ENCODE measurements around the gene PTH2.
"Not testable (repeated sequence)": the region's sequence is repeated elsewhere in the genome, so short reads cannot be mapped to it uniquely, and the experiment has no call there.

PTH2 gene

DNA sequence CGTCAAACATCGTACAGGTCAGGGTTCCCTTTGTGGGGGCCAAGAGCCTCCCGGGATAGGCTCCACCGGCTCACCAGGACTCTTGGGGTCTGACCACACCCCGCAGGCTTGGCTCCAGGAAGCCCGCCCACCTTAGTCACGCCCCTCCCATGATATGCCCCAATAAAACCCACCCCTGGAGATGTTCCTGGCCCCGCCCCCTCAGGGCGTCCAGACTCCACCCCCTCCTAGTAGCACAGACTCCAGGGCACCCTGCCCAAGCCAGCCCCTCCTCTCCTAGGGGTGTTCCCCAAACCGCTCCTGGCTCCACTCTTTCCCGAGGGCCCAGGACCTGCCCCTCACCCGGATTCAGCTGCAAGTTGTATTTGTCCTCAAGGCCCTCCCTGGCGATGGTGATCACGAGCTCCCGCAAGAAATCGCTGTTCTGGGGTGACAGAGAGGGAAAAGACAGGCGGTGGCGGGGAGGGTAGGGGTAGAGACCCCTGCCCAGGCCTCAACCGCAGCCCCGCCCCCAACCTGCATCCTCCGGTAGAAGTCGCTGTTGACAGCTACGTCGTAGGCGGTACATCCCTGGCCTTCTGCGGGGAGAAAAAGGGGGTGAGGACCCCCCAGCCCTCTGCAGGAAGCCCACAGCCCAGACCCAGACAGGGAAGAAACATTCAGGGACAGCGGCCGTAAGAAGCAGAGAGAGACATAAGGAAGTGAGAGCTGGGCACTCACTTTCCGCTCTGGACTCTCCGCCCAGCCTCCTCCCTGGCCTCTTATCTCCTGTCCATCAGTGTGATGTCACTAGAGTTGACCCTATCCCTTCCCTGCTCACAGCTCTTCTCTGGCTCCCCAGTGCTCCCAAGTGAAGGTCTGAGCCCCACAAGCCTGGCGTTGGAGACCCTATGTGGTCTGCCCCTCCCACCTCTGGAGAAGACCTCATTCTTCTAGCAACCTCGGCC lies 24.5 kb upstream of the PTH2 start:
- DNase-seq: peak; percentile 25

DNA sequence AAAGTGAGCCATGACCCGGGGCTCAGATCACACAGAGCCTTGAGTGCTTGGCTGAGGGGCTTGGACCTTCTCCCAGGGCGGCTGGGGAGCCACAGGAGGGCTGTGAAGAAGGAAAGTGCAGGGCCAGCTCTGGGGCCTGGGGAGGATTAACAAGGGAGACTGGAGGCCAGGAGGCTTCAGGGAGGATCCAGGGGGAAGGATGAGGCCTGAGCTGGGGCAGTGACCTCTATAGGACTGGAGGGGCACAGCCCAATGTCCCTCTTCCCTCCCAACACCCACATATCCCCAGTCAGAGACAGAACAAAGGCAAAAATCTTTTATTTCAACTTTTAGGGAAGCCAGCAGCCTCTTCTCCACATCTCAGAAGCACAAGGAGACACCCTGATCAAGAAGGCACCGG lies 22.8 kb upstream of the PTH2 start:
- no peak for DNase-seq

DNA sequence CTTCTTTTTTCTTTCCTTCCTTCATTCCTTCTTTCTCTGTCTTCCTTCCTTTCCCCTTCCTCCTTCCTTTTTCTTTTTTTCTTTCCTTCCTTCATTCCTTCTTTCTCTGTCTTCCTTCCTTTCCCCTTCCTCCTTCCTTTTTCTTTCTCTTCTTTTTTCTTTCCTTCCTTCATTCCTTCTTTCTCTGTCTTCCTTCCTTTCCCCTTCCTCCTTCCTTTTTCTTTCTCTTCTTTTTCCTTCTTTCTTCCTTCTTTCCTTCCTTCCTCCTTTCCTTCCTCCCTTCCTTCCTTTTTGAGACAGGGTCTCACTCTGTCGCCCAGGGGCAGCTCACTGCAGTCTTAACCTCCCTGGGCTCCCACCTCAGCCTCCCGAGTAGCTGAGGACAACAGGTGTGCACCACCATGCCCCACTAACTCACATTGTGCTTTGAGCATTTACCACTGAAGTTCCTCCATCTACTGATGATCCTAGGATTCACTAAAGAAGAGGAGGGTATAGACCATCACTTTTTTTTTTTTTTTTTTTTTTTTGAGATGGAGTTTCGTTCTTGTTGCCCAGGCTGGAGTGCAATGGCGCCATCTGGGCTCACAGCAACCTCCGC lies 21.0 kb upstream of the PTH2 start:
- DNase-seq: not testable (repeated sequence)

DNA sequence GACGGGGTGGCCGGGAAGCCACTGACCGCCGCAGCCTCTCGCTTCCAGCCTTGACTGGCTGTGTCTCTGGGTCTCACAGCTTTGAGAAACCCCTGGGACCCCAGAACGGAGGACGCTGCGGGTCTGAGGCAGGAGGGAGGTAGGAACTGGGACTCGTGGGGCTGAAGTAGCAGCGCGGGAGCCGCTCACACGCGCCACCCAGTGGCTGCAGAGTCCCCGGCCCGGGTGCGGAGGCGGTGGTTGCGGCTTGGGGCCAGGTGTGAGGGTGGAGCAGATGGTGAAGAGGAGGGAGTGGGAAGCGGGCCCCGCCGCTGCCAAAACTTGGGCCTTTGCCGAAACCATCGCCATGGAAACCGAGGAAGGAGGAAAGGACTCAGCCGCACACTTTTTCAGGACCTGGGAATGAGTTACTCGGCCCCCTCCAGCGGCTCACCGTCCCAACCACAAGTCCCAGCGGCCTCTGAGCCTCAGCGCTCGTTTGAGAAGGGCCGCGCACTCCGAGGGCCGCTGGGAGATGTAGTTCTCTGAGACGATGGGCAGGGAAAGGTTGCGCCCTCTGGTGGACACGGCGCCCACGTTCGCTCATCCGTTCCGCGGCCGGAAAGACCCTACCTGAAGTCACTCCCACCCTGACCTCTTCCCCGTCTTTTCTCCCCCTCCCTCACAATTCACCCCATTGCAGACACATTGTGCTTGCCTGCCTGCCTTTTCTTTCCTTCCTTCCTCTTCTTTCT lies 20.3 kb upstream of the PTH2 start:
- DNase-seq: peak; percentile 91

DNA sequence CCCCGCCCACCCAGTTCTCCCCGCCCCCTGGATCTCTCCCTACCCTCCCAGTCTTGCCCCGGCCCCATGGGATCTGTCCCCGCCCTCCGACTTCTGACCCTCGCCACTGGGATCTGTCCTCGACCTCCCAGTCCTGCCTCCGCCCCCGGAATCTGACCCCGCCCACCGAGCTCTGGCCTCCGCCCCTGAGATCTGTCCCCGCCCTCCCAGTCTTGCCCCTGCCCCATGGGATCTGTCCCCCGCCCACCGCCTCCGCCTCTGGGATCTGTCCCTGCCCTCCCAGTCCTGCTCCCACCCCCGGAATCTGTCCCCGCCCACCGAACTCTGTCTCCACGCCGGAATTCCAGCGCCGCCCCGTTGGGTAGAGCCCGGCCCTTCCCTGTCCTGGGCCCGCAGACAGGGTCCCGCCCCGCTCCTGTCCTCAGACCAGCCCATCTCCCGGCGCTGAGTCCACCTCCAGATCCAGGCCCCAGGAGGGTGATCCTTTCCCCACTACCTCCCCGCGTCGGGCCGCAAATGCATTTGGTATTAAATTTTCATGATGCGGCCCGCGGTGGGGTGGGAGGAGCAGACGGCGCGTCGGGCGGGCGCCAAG lies 19.6 kb upstream of the PTH2 start:
- DNase-seq: peak; percentile 88

DNA sequence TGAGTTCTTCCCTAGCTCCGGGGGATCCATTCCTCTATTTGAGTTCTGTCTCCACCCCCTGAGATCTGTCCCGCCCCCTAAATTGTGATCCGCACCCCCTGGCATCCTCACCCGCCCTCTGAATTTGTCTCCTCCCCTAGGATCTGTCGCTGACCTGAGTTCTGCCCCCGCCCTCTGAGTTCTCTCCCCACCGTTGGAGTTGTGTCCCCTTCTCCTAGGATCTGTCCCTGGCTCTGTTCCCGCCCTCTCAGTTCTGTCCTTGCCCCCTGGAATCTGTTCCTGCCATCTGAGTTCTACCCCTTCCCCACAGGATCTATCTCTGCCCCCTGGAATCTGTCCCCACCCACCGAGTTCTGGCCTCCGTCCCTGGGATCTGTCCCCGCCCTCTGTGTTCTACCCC lies 19.1 kb upstream of the PTH2 start:
- no peak for DNase-seq

DNA sequence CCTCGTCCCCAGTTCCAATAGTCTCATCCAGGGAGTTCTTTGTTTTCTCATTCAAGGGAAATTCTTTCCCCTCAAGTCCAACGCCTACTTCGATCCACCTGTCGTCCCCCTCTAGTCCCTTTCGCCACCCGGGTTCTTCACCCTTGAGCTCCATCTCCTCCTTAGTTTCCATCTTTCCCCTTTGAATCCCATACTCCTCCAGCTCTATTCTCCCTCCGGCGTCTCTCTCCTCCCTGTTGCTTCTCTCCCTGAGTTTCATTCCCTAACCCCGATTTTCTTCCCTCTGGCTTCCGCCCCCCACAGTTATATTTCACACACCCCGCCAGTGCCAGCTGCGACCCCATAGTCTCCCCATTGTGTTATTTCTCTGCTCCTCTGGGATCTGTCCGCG lies 18.7 kb upstream of the PTH2 start:
- DNase-seq: no peak

DNA sequence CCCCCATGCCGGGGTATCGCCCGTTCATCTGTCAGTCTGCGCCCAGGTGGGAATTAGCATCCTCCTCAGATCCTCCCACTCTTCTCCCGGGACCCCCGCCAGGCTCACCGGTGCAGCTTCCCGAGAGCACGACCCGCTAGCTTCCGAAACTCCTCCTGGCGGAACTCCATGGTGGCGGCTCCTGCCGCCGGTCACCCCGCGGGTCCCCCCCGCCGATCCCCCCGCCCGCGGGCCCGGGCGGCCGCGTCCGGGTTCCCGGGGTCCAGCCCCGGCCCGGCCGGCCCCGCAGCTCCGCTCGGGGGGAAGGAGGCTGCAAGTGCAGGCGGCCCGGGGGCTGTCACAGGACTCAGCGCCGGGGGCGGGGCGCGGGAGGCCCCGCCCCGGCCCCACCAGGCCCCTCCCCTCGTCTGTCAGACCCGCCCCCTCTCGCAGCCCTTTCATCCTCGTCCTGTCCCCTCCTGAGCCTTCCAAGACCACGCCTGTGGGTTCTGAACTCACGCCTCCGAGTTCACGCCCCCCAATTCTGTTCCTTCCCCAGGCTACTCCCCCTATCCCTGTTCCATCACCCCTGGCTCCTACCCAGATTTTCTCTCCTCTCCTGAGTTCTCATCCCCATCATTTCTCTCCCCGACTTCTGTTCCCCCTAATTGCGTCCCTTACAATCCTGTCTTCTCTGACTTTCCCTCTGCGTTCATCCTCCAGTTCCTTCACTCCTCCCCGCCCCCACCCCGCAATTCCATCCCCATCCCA lies 18.1 kb upstream of the PTH2 start, which contains the start of gene SLC17A7:
Gene SLC17A7 (minus strand): TSS at position 318 of the 750 bp plus-strand sequence. CDS start 148 bp downstream, at position 170.
- DNase-seq: no peak

DNA sequence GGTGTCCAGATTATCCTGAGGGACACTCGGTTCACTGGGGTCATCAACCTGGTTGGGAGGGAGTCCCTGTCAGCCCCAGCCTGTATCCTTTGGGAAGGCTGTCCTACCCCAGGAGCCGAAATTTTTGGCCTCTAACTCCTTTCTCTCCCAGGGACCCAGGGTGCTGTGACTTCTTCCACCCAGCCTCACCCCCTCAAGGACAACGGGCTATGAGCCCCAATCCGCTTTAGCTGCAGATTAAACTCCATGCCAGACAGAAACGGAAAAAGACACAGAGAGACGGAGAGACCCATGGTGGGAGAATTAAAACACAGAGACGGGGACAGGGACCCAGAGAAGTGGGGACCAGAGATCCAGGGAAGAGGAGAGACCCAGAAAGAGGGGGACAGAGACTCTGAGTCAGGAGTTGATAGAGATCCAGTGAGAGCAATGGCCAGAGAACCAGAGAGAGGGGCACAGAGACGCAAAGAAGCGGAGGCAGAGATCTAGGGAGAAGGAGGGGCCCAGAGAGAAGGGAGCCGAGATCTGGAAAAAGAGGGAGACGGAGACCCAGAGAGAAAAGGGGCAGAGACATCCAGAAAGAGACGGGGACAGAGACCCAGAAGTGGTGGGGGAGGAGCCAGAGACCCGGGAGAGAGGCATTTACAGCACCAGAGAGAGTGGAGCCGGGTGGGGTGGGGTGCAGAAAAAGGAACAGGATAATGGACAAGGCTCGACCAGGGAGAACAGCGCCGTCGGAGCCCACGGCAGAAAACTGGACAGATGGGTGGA lies 17.4 kb upstream of the PTH2 start:
- DNase-seq: no peak

DNA sequence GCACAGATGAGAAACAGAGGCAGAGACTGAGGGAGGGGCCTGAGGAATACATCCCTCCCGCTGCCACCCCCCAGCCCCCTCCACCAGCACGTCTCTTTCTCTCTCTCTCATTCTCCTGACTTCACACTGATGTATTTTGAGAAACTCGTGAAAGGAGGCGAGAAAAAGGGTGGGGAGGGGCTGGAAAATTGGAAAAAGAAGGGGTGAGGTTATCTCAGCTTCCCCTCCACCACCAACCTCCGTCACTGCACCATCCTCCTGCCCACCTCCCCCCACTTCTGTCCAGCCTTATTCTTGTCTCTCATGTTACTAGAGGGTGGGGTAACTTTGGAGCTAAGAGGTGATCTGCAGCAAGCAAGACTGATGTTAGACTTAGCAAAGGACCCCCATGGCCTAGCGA lies 16.6 kb upstream of the PTH2 start:
- no peak for DNase-seq

DNA sequence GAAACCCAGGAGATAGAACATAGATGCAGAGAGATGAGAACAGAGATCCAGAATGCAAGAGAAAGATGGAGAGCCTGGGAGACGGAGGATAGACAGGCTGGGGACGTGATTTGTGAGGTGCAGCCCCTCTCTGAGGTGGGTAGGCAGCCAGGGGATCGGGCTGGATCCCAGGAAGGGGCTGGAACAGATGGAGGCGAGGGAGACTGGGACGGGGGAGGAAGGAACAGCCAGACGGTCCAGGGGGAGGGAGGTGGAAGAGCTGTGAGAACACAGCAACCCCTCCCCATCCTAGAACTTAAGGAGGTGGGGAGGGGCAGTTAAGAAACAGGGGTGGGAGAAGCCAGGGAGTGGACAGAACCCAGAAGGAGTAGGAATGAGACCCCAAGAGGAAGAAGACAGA lies 15.0 kb upstream of the PTH2 start:
- no peak for DNase-seq

DNA sequence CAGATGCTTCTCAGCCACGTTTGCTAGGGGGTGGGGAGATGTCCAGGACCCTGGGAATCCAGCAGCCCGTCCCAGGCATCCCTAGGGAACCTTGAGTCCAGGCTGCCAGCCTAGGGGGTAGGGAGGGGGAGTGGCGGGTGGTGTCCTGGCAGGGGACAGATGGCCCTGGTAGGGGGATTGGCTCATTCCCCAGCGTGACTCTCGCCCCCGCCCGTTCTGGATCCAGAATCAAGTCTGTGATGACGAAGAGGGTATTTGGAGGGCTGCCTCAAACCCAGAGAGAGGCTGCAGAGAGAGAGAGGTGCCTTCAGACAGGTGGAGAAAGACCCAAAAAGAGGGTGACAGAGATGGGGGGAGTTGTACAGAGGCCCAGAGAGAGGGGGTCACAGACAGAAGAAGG lies 14.0 kb upstream of the PTH2 start:
- DNase-seq: no peak

DNA sequence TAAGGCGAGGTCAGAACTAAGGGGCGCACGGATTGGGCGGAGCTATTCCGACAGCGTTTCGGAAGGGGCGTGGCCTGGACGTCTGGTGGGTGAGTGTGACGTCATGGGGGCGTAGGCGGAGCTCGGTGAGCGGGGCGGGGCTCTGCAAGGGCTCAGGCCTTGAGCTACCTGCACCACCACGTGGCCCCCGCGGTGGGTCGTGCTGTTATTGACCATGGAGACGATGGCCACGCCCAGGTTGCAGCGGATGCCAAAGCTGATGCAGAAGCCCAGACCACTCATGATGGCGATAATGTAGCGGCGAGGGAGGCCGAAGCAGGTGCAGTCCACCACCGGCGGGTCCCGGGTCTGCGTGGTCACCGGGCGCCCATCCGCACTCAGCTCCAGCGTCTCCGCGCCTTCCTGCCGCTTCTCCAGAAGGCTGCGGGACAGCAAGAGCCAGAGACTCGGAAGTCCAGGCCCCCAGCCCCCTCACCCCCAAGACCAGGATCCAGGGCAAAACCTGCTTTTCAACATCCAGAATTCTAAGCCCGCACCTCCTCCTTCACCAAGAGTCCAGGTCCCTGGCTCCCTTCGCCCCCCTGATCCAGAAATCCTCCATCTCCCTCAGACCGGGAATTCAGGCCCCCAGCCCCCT lies 13.3 kb upstream of the PTH2 start:
- DNase-seq: no peak

DNA sequence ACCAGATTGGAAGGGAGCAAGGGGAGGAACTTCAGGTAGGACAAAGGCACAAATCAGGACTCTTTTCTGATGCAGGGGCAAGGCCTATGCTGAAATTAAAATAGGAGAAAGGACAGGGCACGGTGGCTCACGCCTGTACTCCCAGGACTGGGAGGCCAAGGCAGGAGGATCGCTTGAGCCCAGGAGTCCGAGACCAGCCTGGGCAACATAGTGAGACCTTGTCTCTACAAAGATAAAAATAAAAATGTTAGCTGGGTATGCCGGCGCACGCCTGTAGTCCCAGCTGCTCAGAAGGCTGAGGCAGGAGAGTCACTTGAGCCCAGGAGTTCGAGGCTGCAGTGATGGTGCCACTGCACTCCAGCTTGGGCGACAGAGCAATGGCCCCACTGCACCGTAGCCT lies 12.4 kb upstream of the PTH2 start:
- DNase-seq: no peak

DNA sequence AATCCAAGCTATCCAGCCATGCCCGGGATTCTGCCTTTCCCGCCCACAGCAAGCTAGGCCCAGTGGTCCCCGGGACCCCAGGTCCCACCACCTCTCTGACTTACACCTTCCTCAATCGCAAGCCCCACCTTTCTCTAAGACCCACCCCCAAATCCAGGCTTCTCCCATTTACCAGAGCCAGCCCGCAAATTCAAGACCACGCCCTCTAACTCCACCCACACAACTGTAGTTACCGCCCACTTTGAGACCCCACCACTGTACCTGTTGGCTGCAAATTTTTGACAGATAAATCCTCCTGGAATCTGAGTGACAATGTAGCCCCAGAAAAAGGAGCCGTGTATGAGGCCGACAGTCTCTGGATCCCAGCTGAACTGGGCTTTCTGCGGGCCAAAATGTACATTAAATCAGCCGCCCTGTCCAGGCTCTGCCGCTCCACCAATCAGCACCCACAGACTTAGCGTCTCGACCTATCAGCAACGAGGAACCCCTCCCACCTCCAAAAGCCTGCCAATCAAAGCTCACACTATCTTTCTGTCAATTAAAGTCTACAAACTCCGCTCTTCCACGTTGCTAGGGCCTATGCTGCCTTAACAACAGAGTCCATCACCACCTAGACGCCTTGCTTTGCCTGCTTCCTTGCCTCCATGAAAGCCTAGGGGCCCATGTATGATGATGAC lies 11.8 kb upstream of the PTH2 start:
- DNase-seq: no peak

DNA sequence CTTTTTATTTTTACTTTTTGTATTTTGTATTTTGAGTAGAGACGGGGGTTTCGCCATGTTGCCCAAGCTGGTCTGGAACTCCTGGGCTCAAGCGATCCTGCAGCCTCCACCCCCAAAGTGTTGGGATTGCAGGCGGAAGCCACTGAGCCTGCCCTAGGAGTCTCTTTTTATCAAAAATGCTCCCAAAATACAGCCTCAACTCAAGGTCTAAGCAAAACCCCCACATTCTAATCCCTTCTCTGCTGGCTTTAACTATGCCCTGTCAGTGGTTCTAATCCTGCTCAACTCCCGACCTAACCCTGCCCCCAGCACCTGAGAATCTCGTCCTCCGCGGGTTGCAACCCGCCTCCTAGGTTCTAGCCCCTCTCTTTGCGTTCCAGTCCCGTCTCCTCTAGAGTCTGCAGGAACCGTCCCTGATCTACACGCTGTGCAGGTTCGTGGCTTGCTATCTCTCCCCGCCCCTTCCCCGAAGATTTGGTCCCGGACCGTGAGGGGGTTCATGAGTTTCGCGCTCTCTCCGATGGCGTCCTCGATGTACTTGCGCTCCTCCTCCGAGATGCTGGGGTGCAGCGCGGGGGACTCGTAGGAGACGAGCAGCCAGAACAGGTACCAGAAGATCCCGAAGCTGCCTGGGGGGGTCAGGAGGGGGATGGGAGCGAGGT lies 10.1 kb upstream of the PTH2 start:
- no peak for DNase-seq

DNA sequence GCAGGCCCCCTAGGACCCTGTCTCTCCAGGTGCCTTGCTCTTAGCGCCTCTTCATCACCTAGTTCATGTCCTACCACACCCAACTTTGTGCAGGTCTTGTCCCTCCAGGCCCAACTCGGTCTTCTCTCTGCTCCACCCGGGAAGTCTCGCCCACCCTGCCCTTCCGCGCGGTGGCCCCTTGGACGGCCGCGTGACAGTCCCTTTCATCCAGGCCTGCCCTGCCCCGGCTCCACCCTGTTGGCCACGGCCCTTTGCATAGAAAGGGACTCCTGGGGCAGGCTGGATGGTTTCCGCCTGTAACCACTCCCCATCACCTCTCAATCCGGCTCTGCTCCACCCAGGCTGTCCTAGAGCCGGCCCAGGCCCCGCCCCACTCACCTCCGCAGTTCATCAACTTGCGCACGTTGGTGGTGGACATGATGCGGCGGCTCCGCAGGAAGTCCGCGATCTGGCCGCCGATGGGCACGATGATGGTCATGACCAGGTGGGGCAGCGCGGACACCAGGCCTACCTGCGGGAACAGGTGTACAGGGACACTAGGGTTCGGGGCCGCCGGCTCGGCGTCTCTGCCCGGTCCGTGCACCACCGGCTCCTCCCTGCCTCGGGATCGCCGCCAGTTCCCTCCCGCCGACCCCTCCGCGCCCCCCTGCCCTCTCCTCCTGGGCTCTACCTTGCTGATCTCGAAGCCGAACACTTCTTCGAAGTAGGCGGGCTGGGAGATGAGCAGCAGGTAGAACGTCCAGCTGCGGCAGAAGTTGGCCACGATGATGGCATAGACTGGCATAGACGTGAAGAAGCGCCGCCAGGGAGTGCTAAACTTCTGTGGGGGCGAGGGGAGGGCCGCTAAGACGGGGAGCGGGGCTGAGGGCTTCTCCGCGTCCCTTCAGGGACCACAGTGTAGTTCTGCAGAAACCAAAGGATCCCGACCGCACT lies 9.2 kb upstream of the PTH2 start:
- no peak for DNase-seq

DNA sequence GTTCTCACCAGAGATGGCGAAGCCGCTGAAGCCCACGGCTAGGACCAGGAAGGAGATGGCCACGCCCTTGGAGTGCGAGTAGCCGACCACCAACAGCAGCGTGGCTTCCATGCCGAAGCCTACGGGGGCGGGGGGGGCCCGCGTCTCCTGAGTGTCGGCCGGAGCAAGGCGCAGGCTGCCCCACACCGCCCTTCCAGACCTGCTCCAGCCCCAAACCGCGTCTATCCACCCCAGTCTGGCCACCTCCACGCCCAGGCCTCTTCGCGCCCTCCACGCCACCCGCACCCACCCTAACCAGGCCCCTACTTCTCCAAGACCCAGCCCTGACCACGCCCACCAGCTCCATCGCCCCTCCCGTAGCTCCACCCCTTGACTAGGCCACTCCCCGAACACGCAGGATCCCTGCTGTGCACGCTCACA lies 8.1 kb upstream of the PTH2 start:
- no peak for DNase-seq
